Sigmoid colon (tissue), 7 donors: Measurements from ENCODE around the gene GLTP. TPM values are rescaled to one million over a fixed set of nuclear protein-coding genes. Genes with fewer than 3 reads are reported as not detected.

Experiments used
- DNase-seq: peaks from one replicate; pipeline ENCODE4 v3.0.0-alpha.2; 2019
- H3K27ac ChIP-seq, 4 donors: fragments of 200-600 bp; sonication (generic); one replicate each; pipeline ENCODE4 v1.5.1; 2016 to 2019; ENCODE audit warnings: mild to moderate bottlenecking in 1 of 4
- H3K27me3 ChIP-seq, 3 donors: fragments of 200-600 bp; sonication (generic); one replicate each; pipeline ENCODE4 v1.5.1; 2019; ENCODE audit warnings: mild to moderate bottlenecking in 1 of 3
- H3K36me3 ChIP-seq, 4 donors: fragments of 200-600 bp; sonication (generic); one replicate each; pipeline ENCODE4 v1.5.1; 2016 to 2019
- H3K4me1 ChIP-seq, 4 donors: fragments of 200-600 bp; sonication (generic); one replicate each; pipeline ENCODE4 v1.5.1; 2017 to 2019
- H3K4me3 ChIP-seq, 4 donors: fragments of 200-600 bp; sonication (generic); one replicate each; pipeline ENCODE4 v1.5.1; 2017 to 2019; ENCODE audit warnings: mild to moderate bottlenecking in 2 of 4, moderate library complexity in 1 of 4
- H3K9me3 ChIP-seq, 4 donors: fragments of 200-600 bp in 3 of 4; sonication (generic) in 3 of 4; one replicate each; pipeline versions ENCODE4 v1.5.1 to v1.6.1; 2013 to 2019
- CTCF ChIP-seq, 4 experiments: fragments of 450-650 bp in 3 of 4; fragments of 200-600 bp in 1 of 4; IDR thresholded peaks; one replicate each; pipeline ENCODE4 v1.5.1; 2016 to 2019; ENCODE audit warnings: antibody characterized with exemption in 4 of 4, mild to moderate bottlenecking in 3 of 4, moderate library complexity in 2 of 4
- EP300 ChIP-seq, 4 donors: sonication (generic); formaldehyde crosslinking; IDR thresholded peaks; one replicate each; pipeline ENCODE4 v1.6.1; 2017; ENCODE audit warnings: antibody characterized with exemption in 4 of 4
- POLR2A ChIP-seq, 2 donors: fragments of 450-650 bp; IDR thresholded peaks; one replicate each; pipeline ENCODE4 v1.6.1; 2016; ENCODE audit warnings: antibody characterized with exemption in 2 of 2, mild to moderate bottlenecking in 2 of 2, moderate library complexity in 2 of 2
- POLR2AphosphoS5 ChIP-seq, 4 donors: sonication (generic); formaldehyde crosslinking; IDR thresholded peaks; one replicate each; pipeline ENCODE4 v1.6.1; 2017; ENCODE audit warnings: antibody characterized with exemption in 4 of 4
- WGBS, 2 donors: extraction: QIAGEN DNeasy Blood & Tissue Kit; methylation state at CpG; one replicate each; pipeline ENCODE4 v1.1.7; 2013; 5-methylcytosine and 5-hydroxymethylcytosine counted together
- intact Hi-C: fragments of 100-400 bp; cut with DNase I; formaldehyde crosslinking; loops from one replicate; pipeline ENCODE4 v1.15.1; 2023
- polyA plus RNA-seq, 3 donors: library from polyadenylated mRNA; stranded (reverse); fragments of 200-250 nt; gene quantifications; one replicate each; pipeline ENCODE4 v1.2.3, GENCODE V29; 2013
- total RNA-seq, 4 donors: library from RNA; depleted of rRNA; stranded (reverse); fragments of >200 nt; gene quantifications; one replicate each; pipeline ENCODE4 v1.1.0, GENCODE V29; 2016
- donor health status: healthy with polysubstance abuse.
- donor health status: Bipolar disorder and iron deficiency.
- donor health status: healthy.

GLTP gene
- total and polyA plus RNA-seq, 7 donors = 33.5 to 105 (median 45.3) TPM

GRCh38 chr12:109818905-109819500 is 61.3 kb downstream of the GLTP start:
- intact Hi-C loops = no loop called here
- no peak for DNase-seq
- Histone ChIP-seq H3K27ac (no peak overlapping the region), H3K36me3 (no peaks in the 10 kb centered on the region), H3K9me3 (no peaks in the 10 kb centered on the region), H3K4me1 (no peaks in the 10 kb centered on the region), H3K4me3 (no peak overlapping the region), H3K27me3 (peaks cover 0 to 24% (median 0%) of the 10 kb centered on the region in 3 donors)
- TF ChIP-seq POLR2AphosphoS5 (IDR thresholded peaks at IDR 0.05) (no peak), EP300 (IDR thresholded peaks at IDR 0.05) (no peak), CTCF (IDR thresholded peaks at IDR 0.05) (no peak), POLR2A (IDR thresholded peaks at IDR 0.05) (no peak)
- 31 to 60% methylated on average over 10 of the region's 10 CpGs for WGBS, 2 donors

- peaks cover 0 to 24% (median 0%) of the 10 kb centered on the region in 3 donors for H3K27me3 ChIP-seq
- no peaks in the 10 kb centered on the region for H3K36me3 ChIP-seq
- DNase-seq = no peak
- no peak overlapping the region for H3K27ac ChIP-seq
- intact Hi-C loops = no loop called here
- no peak overlapping the region for H3K4me3 ChIP-seq
- no peak for TF ChIP-seq CTCF (IDR thresholded peaks at IDR 0.05)
- TF ChIP-seq POLR2AphosphoS5 (IDR thresholded peaks at IDR 0.05) = no peak
- TF ChIP-seq POLR2A (IDR thresholded peaks at IDR 0.05) = no peak
- no peak for TF ChIP-seq EP300 (IDR thresholded peaks at IDR 0.05)
- no peaks in the 10 kb centered on the region for H3K9me3 ChIP-seq
- H3K4me1 ChIP-seq = no peaks in the 10 kb centered on the region
- 86 to 93% methylated on average over 9 of the region's 9 CpGs for WGBS, 2 donors
Observed at GRCh38 chr12:109818253-109818652, 62.1 kb downstream of the GLTP start.

GRCh38 chr12:109817627-109818231 is 62.6 kb downstream of the GLTP start:
- Histone ChIP-seq H3K9me3 (no peaks in the 10 kb centered on the region), H3K4me1 (no peaks in the 10 kb centered on the region), H3K27me3 (peaks cover 0 to 24% (median 0%) of the 10 kb centered on the region in 3 donors), H3K36me3 (no peaks in the 10 kb centered on the region), H3K4me3 (no peak overlapping the region), H3K27ac (no peak overlapping the region)
- DNase-seq = no peak
- intact Hi-C loops = no loop called here
- TF ChIP-seq CTCF (IDR thresholded peaks at IDR 0.05) = no peak
- TF ChIP-seq POLR2A (IDR thresholded peaks at IDR 0.05) = no peak
- no peak for TF ChIP-seq POLR2AphosphoS5 (IDR thresholded peaks at IDR 0.05)
- TF ChIP-seq EP300 (IDR thresholded peaks at IDR 0.05) = no peak
- WGBS, 2 donors = 83 to 94% methylated on average over 8 of the region's 8 CpGs

- Histone ChIP-seq H3K9me3 (no peaks in the 10 kb centered on the region), H3K4me3 (no peak overlapping the region), H3K36me3 (no peaks in the 10 kb centered on the region), H3K27ac (no peak overlapping the region), H3K4me1 (no peaks in the 10 kb centered on the region), H3K27me3 (peaks cover 0 to 24% (median 0%) of the 10 kb centered on the region in 3 donors)
- intact Hi-C loops = no loop called here
- no peak for DNase-seq
- WGBS, 2 donors = 76 to 83% methylated on average over 7 of the region's 7 CpGs
- TF ChIP-seq POLR2A (IDR thresholded peaks at IDR 0.05) (no peak), POLR2AphosphoS5 (IDR thresholded peaks at IDR 0.05) (no peak)
Observed at GRCh38 chr12:109816870-109817269, 63.5 kb downstream of the GLTP start.

GRCh38 chr12:109815757-109816617 is 64.4 kb downstream of the GLTP start:
- H3K9me3 ChIP-seq = no peaks in the 10 kb centered on the region
- DNase-seq = no peak
- peaks cover 0 to 24% (median 0%) of the 10 kb centered on the region in 3 donors for H3K27me3 ChIP-seq
- no peaks in the 10 kb centered on the region for H3K36me3 ChIP-seq
- intact Hi-C loops = no loop called here
- no peak overlapping the region for H3K27ac ChIP-seq
- H3K4me3 ChIP-seq = no peak overlapping the region
- no peaks in the 10 kb centered on the region for H3K4me1 ChIP-seq
- WGBS, 2 donors = 61 to 76% methylated on average over 10 of the region's 10 CpGs
- TF ChIP-seq CTCF (IDR thresholded peaks at IDR 0.05) = no peak
- TF ChIP-seq POLR2AphosphoS5 (IDR thresholded peaks at IDR 0.05) = no peak
